Measurements from ENCODE around the gene EPAS1.

DNA sequence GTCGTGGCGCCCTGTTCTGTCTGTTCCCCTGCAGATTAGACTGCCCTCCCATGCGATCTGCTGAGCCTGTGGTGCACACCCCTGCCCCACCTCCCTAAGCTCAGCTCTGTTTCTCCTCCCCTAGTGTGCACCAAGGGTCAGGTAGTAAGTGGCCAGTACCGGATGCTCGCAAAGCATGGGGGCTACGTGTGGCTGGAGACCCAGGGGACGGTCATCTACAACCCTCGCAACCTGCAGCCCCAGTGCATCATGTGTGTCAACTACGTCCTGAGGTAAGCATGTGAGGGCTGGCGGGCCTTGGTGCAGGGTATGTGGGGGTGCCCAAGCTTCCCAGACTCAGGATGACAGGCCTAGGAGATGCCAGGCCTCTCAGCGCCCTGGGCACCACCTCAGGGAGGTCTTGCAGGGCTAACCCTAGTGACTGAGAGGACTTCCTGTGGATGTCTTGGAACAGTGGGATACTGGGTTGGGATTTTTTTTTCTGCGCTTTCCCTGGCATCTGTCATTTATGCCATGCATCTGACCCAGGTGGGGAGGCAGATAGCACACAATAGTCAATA, 78.4 kb downstream of the EPAS1 start:
- no peak for TF ChIP-seq POLR2AphosphoS5 (IDR thresholded peaks at IDR 0.05; ENCODE audit: low read depth, low read length)
- no peak for TF ChIP-seq SP1 (IDR thresholded peaks at IDR 0.05; ENCODE audit: low read depth)
- no peak for TF ChIP-seq ATF3 (IDR thresholded peaks at IDR 0.05)
- TF ChIP-seq CTCF (IDR thresholded peaks at IDR 0.05 in 2 of 3, conservative IDR thresholded peaks at IDR 0.05 in 1 of 3; ENCODE audit: borderline replicate concordance in 1 of 3, insufficient read depth in 1 of 3, low read depth in 2 of 3, low read length in 2 of 3) = no peak
- TF ChIP-seq RAD21 (IDR thresholded peaks at IDR 0.05; ENCODE audit: low read depth) = no peak
- no peak for TF ChIP-seq POLR2A (IDR thresholded peaks at IDR 0.05; ENCODE audit: borderline replicate concordance, extremely low read depth, insufficient read depth, insufficient read length)
- TF ChIP-seq EGR1 (IDR thresholded peaks at IDR 0.05; ENCODE audit: low read depth) = no peak
- TF ChIP-seq CEBPB (IDR thresholded peaks at IDR 0.05; ENCODE audit: low read depth) = no peak
- no peak for TF ChIP-seq YY1 (IDR thresholded peaks at IDR 0.05; ENCODE audit: extremely low read depth, insufficient replicate concordance, low read depth, low read length)
- TF ChIP-seq, protein P1, sequence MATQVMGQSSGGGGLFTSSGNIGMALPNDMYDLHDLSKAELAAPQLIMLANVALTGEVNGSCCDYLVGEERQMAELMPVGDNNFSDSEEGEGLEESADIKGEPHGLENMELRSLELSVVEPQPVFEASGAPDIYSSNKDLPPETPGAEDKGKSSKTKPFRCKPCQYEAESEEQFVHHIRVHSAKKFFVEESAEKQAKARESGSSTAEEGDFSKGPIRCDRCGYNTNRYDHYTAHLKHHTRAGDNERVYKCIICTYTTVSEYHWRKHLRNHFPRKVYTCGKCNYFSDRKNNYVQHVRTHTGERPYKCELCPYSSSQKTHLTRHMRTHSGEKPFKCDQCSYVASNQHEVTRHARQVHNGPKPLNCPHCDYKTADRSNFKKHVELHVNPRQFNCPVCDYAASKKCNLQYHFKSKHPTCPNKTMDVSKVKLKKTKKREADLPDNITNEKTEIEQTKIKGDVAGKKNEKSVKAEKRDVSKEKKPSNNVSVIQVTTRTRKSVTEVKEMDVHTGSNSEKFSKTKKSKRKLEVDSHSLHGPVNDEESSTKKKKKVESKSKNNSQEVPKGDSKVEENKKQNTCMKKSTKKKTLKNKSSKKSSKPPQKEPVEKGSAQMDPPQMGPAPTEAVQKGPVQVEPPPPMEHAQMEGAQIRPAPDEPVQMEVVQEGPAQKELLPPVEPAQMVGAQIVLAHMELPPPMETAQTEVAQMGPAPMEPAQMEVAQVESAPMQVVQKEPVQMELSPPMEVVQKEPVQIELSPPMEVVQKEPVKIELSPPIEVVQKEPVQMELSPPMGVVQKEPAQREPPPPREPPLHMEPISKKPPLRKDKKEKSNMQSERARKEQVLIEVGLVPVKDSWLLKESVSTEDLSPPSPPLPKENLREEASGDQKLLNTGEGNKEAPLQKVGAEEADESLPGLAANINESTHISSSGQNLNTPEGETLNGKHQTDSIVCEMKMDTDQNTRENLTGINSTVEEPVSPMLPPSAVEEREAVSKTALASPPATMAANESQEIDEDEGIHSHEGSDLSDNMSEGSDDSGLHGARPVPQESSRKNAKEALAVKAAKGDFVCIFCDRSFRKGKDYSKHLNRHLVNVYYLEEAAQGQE (IDR thresholded peaks at IDR 0.05; ENCODE audit: low read depth) = no peak
- TF ChIP-seq EZH2 (IDR thresholded peaks at IDR 0.05) = no peak
- TF ChIP-seq EZH2phosphoT487 (IDR thresholded peaks at IDR 0.05; ENCODE audit: borderline replicate concordance) = no peak
- no peak for TF ChIP-seq JUND (IDR thresholded peaks at IDR 0.05)

Measured in HCT116 (cell line).